WTC11 (cell line): Measurements from ENCODE around the gene ZNF398. TPM values are rescaled to one million over a fixed set of nuclear protein-coding genes. Genes with fewer than 3 reads are reported as not detected.
"Not testable (repeated sequence)": the region's sequence is repeated elsewhere in the genome, so short reads cannot be mapped to it uniquely, and the experiment has no call there.

Experiments
- ATAC-seq: fragments of 200-7000 bp; cut with Tn5 transposase; 2 replicates; pipeline ENCODE4 v1.10.0; 2021; ENCODE audit warnings: mild to moderate bottlenecking, moderate library complexity
- CTCF ChIA-PET: fragments of 300-600 bp; sonication (Branson Sonifier 250); formaldehyde crosslinking; loops from one replicate; lab custom pipeline; 2021; ENCODE audit warnings: antibody characterized with exemption; lab: Charles Lee
- POLR2A ChIA-PET: fragments of 350-600 bp; sonication (Branson Sonifier 250); formaldehyde crosslinking; loops from one replicate; lab custom pipeline; 2021; ENCODE audit warnings: antibody characterized with exemption; lab: Charles Lee
- DNase-seq: peaks from one replicate; pipeline ENCODE4 v3.0.0; 2021; ENCODE audit warnings: low spot score
- H3K27ac Mint-ChIP-seq: 2 replicates; pipeline ENCODE4 v1.8.0; 2021; ENCODE audit warnings: mixed read lengths
- H3K27me3 Mint-ChIP-seq: 2 replicates; pipeline ENCODE4 v1.8.0; 2021; ENCODE audit warnings: low read depth, mild to moderate bottlenecking, moderate library complexity, mixed read lengths
- H3K36me3 Mint-ChIP-seq: 2 replicates; pipeline ENCODE4 v1.8.0; 2021; ENCODE audit warnings: mixed read lengths
- H3K4me1 Mint-ChIP-seq: 2 replicates; pipeline ENCODE4 v1.8.0; 2022; ENCODE audit warnings: mixed read lengths
- H3K4me3 Mint-ChIP-seq: 2 replicates; pipeline ENCODE4 v1.8.0; 2021; ENCODE audit warnings: mild to moderate bottlenecking, moderate library complexity, mixed read lengths
- H3K9me3 Mint-ChIP-seq: 2 replicates; pipeline ENCODE4 v1.8.0; 2021; ENCODE audit warnings: mixed read lengths
- AR ChIP-seq: fragments of 250-450 bp; sonication (Bioruptor Pico); IDR thresholded peaks from 2 replicates; pipeline ENCODE4 v1.9.0; 2021; ENCODE audit warnings: mild to moderate bottlenecking
- ATF1 ChIP-seq: sonication (generic); formaldehyde crosslinking; IDR thresholded peaks from 2 replicates; pipeline ENCODE4 v1.8.1; 2023; ENCODE audit warnings: mild to moderate bottlenecking, moderate library complexity, missing genetic modification reagents
- ETV6 ChIP-seq: sonication (generic); formaldehyde crosslinking; IDR thresholded peaks from 2 replicates; pipeline ENCODE4 v1.8.1; 2022; ENCODE audit warnings: mild to moderate bottlenecking, missing genetic modification reagents
- FOXK1 ChIP-seq: sonication (generic); formaldehyde crosslinking; IDR thresholded peaks from 2 replicates; pipeline ENCODE4 v1.8.0; 2022; ENCODE audit warnings: mild to moderate bottlenecking, moderate library complexity, missing genetic modification reagents
- FOXP4 ChIP-seq: sonication (generic); formaldehyde crosslinking; IDR thresholded peaks from 2 replicates; pipeline ENCODE4 v1.8.0; 2022; ENCODE audit warnings: mild to moderate bottlenecking, missing genetic modification reagents
- GABPB1 ChIP-seq: sonication (generic); formaldehyde crosslinking; IDR thresholded peaks from 2 replicates; pipeline ENCODE4 v1.8.1; 2023; ENCODE audit warnings: mild to moderate bottlenecking, missing genetic modification reagents
- MAX ChIP-seq: sonication (generic); formaldehyde crosslinking; IDR thresholded peaks from 2 replicates; pipeline ENCODE4 v1.8.0; 2022; ENCODE audit warnings: mild to moderate bottlenecking, missing genetic modification reagents
- NFE2L1 ChIP-seq: sonication (generic); formaldehyde crosslinking; IDR thresholded peaks from 2 replicates; pipeline ENCODE4 v1.8.1; 2023; ENCODE audit warnings: missing genetic modification reagents
- OVOL2 ChIP-seq: fragments of 250-450 bp; sonication (Bioruptor Pico); IDR thresholded peaks from 2 replicates; pipeline ENCODE4 v1.9.0; 2021; ENCODE audit warnings: mild to moderate bottlenecking, borderline replicate concordance
- SMAD3 ChIP-seq: sonication (generic); formaldehyde crosslinking; IDR thresholded peaks from 2 replicates; pipeline ENCODE4 v1.8.0; 2022; ENCODE audit warnings: missing genetic modification reagents, mild to moderate bottlenecking, borderline replicate concordance
- TEAD1 ChIP-seq: sonication (generic); formaldehyde crosslinking; IDR thresholded peaks from 2 replicates; pipeline ENCODE4 v1.8.0; 2022; ENCODE audit warnings: mild to moderate bottlenecking, missing genetic modification reagents
- TEAD4 ChIP-seq: sonication (generic); formaldehyde crosslinking; IDR thresholded peaks from 2 replicates; pipeline ENCODE4 v1.8.0; 2022; ENCODE audit warnings: mild to moderate bottlenecking, missing genetic modification reagents
- TP53 ChIP-seq: sonication (generic); formaldehyde crosslinking; IDR thresholded peaks from 2 replicates; pipeline ENCODE4 v1.8.1; 2023; ENCODE audit warnings: mild to moderate bottlenecking, missing genetic modification reagents
- USF2 ChIP-seq: sonication (generic); formaldehyde crosslinking; IDR thresholded peaks from 2 replicates; pipeline ENCODE4 v1.8.1; 2023; ENCODE audit warnings: mild to moderate bottlenecking, missing genetic modification reagents, moderate library complexity
- ZBTB43 ChIP-seq: sonication (generic); formaldehyde crosslinking; IDR thresholded peaks from 2 replicates; pipeline ENCODE4 v1.8.1; 2023; ENCODE audit warnings: mild to moderate bottlenecking, missing genetic modification reagents
- ZNF423 ChIP-seq: fragments of 250-450 bp; sonication (Bioruptor Pico); IDR thresholded peaks from 2 replicates; pipeline ENCODE4 v2.1.2; 2022; ENCODE audit warnings: mild to moderate bottlenecking, moderate library complexity
- total RNA-seq: library from RNA; stranded (reverse); gene quantifications from 3 replicates; pipeline ENCODE4 v1.2.3, GENCODE V29; 2021

The ZNF398 gene
- total RNA-seq, 1 experiment from 2014 or later = 63.2 TPM

- DNase-seq (no peak), ATAC-seq (no peak)
- no peaks in the 10 kb centered on the region for H3K9me3 Mint-ChIP-seq
- TF ChIP-seq AR (CRISPR knock-in tag) = no peak
- TF ChIP-seq TEAD1 (CRISPR knock-in tag) = no peak
- TF ChIP-seq GABPB1 (CRISPR knock-in tag) = no peak
- no peak for TF ChIP-seq TEAD4
- no peak for TF ChIP-seq ATF1 (CRISPR knock-in tag)
- H3K4me3 Mint-ChIP-seq = no peak overlapping the region
- H3K4me1 Mint-ChIP-seq = peaks cover 39% of the 10 kb centered on the region
- H3K36me3 Mint-ChIP-seq = peaks cover 3% of the 10 kb centered on the region; the same call in 1 of the 2 replicates
- peak overlapping the region; percentile 74; the same call in 1 of the 2 replicates for H3K27ac Mint-ChIP-seq
- CTCF ChIA-PET = no interaction called here
- POLR2A ChIA-PET = no interaction called here
- no peaks in the 10 kb centered on the region for H3K27me3 Mint-ChIP-seq
Observed at GRCh38 chr7:149141893-149142292, 5.4 kb upstream of the ZNF398 start.

- Mint-ChIP-seq H3K4me1 (peaks cover 42% of the 10 kb centered on the region), H3K4me3 (peak overlapping the region; percentile 49), H3K27ac (peak overlapping the region; percentile 95)
- not testable (repeated sequence) for H3K27me3 Mint-ChIP-seq, H3K9me3 Mint-ChIP-seq, ATAC-seq, H3K36me3 Mint-ChIP-seq
- TF ChIP-seq FOXP4 (peak; percentile 27; the same call in 1 of the 2 replicates), ZNF423 (CRISPR knock-in tag) (peak; percentile 12; the same call in 1 of the 2 replicates)
- DNase-seq = peak; percentile 24
- ChIA-PET CTCF (interaction anchor here (0.9 to 1.1 kb wide), 3 partner anchors 18 to 139 kb away, joined by 3 to 5 read pairs (median 4); no protein-coding TSS in a partner anchor), POLR2A (interaction anchor here (0.6 kb wide), 1 partner anchor 146 kb away, joined by 3 read pairs; no protein-coding TSS in a partner anchor)
Observed at GRCh38 chr7:149144436-149144922, 2.8 kb upstream of the ZNF398 start.

- TF ChIP-seq OVOL2 (CRISPR knock-in tag) (no peak), ZBTB43 (CRISPR knock-in tag) (0 out of 2 replicates have a peak, but pooled peaks have one; percentile 5), FOXK1 (CRISPR knock-in tag) (peak; percentile 52), TEAD1 (CRISPR knock-in tag) (peak; percentile 63; the same call in 1 of the 2 replicates), SMAD3 (peak; percentile 36; the same call in 1 of the 2 replicates), NFE2L1 (0 out of 2 replicates have a peak, but pooled peaks have one; percentile 29), ETV6 (CRISPR knock-in tag) (peak; percentile 34; the same call in 1 of the 2 replicates), MAX (CRISPR knock-in tag) (peak; percentile 51; the same call in 1 of the 2 replicates), USF2 (0 out of 2 replicates have a peak, but pooled peaks have one; percentile 4), FOXP4 (no peak; the same call in 1 of the 2 replicates), TP53 (no peak)
- Mint-ChIP-seq H3K4me1 (peaks cover 50% of the 10 kb centered on the region), H3K4me3 (peak overlapping the region; percentile 87), H3K27me3 (no peaks in the 10 kb centered on the region), H3K9me3 (no peaks in the 10 kb centered on the region), H3K36me3 (peaks cover 4% of the 10 kb centered on the region), H3K27ac (peak overlapping the region; percentile 99)
- POLR2A ChIA-PET = interaction anchor here (4.3 kb wide), 1 partner anchor 18 kb away, joined by 35 read pairs; the partner anchor contains the start of gene ZNF425
- CTCF ChIA-PET = interaction anchor here (0.6 to 4.4 kb wide), 6 partner anchors 18 to 138 kb away, joined by 3 to 40 read pairs (median 13); partner anchors contain the start of genes ZNF282 and ZNF425
- DNase-seq = no peak
- peak; percentile 58 for ATAC-seq
Observed at GRCh38 chr7:149145031-149145845, 2.0 kb upstream of the ZNF398 start.
